Psoas muscle (tissue), 8 donors: ENCODE data around the gene DENND2D. TPM values are rescaled to one million over a fixed set of nuclear protein-coding genes. Genes with fewer than 3 reads are reported as not detected.

Source experiments
- ATAC-seq, 4 donors: fragments of 200-7000 bp; cut with Tn5 transposase; one replicate each; pipeline ENCODE4 v1.9.1; 2020; ENCODE audit warnings: moderate library complexity in 3 of 4, mild to moderate bottlenecking in 2 of 4
- DNase-seq, 2 donors: peaks; one replicate each; pipeline ENCODE4 v3.0.0-alpha.2; 2020
- H3K27ac ChIP-seq: fragments of 200-600 bp; one replicate; pipeline ENCODE4 v1.8.0; 2022
- H3K27me3 ChIP-seq, 3 donors: fragments of 200-600 bp in 1 of 3; one replicate each; pipeline versions ENCODE4 v1.6.1 to v1.8.0; 2013 to 2022; ENCODE audit warnings: low read length in 2 of 3, mild to moderate bottlenecking in 2 of 3, moderate library complexity in 1 of 3; ENCODE audit not compliant: insufficient read depth in 3 of 3
- H3K36me3 ChIP-seq, 2 donors: fragments of 200-600 bp in 1 of 2; one replicate each; pipeline versions ENCODE4 v1.6.1 to v1.8.0; 2013 to 2022; ENCODE audit warnings: low read depth in 1 of 2, mild to moderate bottlenecking in 1 of 2, moderate library complexity in 1 of 2; ENCODE audit not compliant: insufficient read depth in 1 of 2
- H3K4me1 ChIP-seq: fragments of 200-600 bp; one replicate; pipeline ENCODE4 v1.8.0; 2022
- H3K4me3 ChIP-seq: fragments of 200-600 bp; one replicate; pipeline ENCODE4 v1.8.0; 2022; ENCODE audit warnings: mild to moderate bottlenecking
- H3K9me3 ChIP-seq: fragments of 200-600 bp; one replicate; pipeline ENCODE4 v1.8.0; 2022
- CTCF ChIP-seq: fragments of 200-600 bp; IDR thresholded peaks from one replicate; pipeline ENCODE4 v1.8.0; 2022; ENCODE audit warnings: antibody characterized with exemption
- WGBS, 3 donors: extraction: QIAGEN DNeasy Blood & Tissue Kit; methylation state at CpG; one replicate each; pipeline versions ENCODE4 v1.1.6 to v1.1.7; 2013; 5-methylcytosine and 5-hydroxymethylcytosine counted together
- intact Hi-C, 2 donors: fragments of 100-400 bp; cut with DNase I; formaldehyde crosslinking; loops; one replicate each; pipeline versions ENCODE4 v1.11.0 to v1.14.2; 2022
- polyA plus RNA-seq, 3 donors: library from polyadenylated mRNA; stranded (reverse); fragments of 200-250 nt; gene quantifications; one replicate each; pipeline ENCODE4 v1.2.3, GENCODE V29; 2013
- total RNA-seq, 4 donors: library from RNA; stranded (reverse); fragmentation: NEBNext Ultra II Directional in 2 of 4; extraction: Animal tissue kit (Norgen Biotek cat#: 25700) in 2 of 4; gene quantifications; one replicate each; pipeline versions ENCODE4 v1.2.1 to v1.2.4, GENCODE V29; 2021 to 2023
- donor health status: healthy with polysubstance abuse.
- donor health status: DM: no; HTN: no; CAD: no; lungs with moderate emphysema.
- donor health status: Bipolar disorder and iron deficiency.
- donor health status: healthy.
- donor health status: DM: yes; HTN: yes; CAD: no.
- donor health status: DM: no; HTN: no; CAD: no.
- donor health status: DM: no; HTN: no; CAD: no.
- donor health status: DM: yes; HTN: yes; CAD: no.

DENND2D gene
- total and polyA plus RNA-seq, 7 donors: 0.31 to 2.1 (median 1.2) TPM

- H3K36me3 ChIP-seq: no peaks in the 10 kb centered on the region
- ATAC-seq (no peak), DNase-seq (no peak)
- intact Hi-C loops: loop anchor here in 1 of 2 donors (10.0 kb wide), 2 partner anchors 164 to 554 kb away; no protein-coding TSS in a partner anchor
- H3K9me3 ChIP-seq: no peaks in the 10 kb centered on the region
- TF ChIP-seq CTCF: no peak
- H3K4me3 ChIP-seq: no peak overlapping the region
- H3K4me1 ChIP-seq: no peaks in the 10 kb centered on the region
- H3K27me3 ChIP-seq: no peaks in the 10 kb centered on the region
- 79 to 82% (median 80%) methylated on average over 6 of the region's 6 CpGs for WGBS, 3 donors
- H3K27ac ChIP-seq: no peak overlapping the region
Measured at GRCh38 chr1:111220302-111220890, 19.9 kb upstream of the DENND2D start.

GRCh38 chr1:111219557-111220286 lies 19.3 kb upstream of the DENND2D start:
- H3K27me3 ChIP-seq: no peaks in the 10 kb centered on the region
- H3K4me3 ChIP-seq: no peak overlapping the region
- no peak overlapping the region for H3K27ac ChIP-seq
- no peaks in the 10 kb centered on the region for H3K4me1 ChIP-seq
- 77 to 81% (median 77%) methylated on average over 5 of the region's 5 CpGs for WGBS, 3 donors
- no peak for TF ChIP-seq CTCF
- no peak for ATAC-seq
- H3K36me3 ChIP-seq: no peaks in the 10 kb centered on the region
- DNase-seq: no peak
- intact Hi-C loops: loop anchor here in 1 of 2 donors (10.0 kb wide), 2 partner anchors 165 to 555 kb away; no protein-coding TSS in a partner anchor
- no peaks in the 10 kb centered on the region for H3K9me3 ChIP-seq

- no peak for DNase-seq
- Histone ChIP-seq H3K9me3 (no peaks in the 10 kb centered on the region), H3K4me1 (no peaks in the 10 kb centered on the region), H3K4me3 (no peak overlapping the region), H3K27ac (no peak overlapping the region), H3K27me3 (no peaks in the 10 kb centered on the region), H3K36me3 (no peaks in the 10 kb centered on the region)
- intact Hi-C loops: no loop called here
- TF ChIP-seq CTCF: no peak
- no peak for ATAC-seq
- 91 to 95% (median 95%) methylated on average over 8 of the region's 8 CpGs for WGBS, 3 donors
Measured at GRCh38 chr1:111218701-111219556, 18.5 kb upstream of the DENND2D start.

- DNase-seq: no peak
- H3K36me3 ChIP-seq: no peaks in the 10 kb centered on the region
- ATAC-seq: no peak
- H3K9me3 ChIP-seq: no peaks in the 10 kb centered on the region
- 76% methylated on average over 5 of the region's 5 CpGs for WGBS, 3 donors
- H3K27ac ChIP-seq: no peak overlapping the region
- H3K27me3 ChIP-seq: no peaks in the 10 kb centered on the region
- TF ChIP-seq CTCF: no peak
- intact Hi-C loops: no loop called here
- H3K4me3 ChIP-seq: no peak overlapping the region
- H3K4me1 ChIP-seq: no peaks in the 10 kb centered on the region
Measured at GRCh38 chr1:111217183-111217910, 16.9 kb upstream of the DENND2D start.
